CD4-positive, alpha-beta memory T cell (primary cell): ENCODE measurements around the gene GFRA1. TPM values are rescaled to one million over a fixed set of nuclear protein-coding genes. Genes with fewer than 3 reads are reported as not detected.

Source experiments
- CTCF ChIA-PET: fragments of 350-600 bp; sonication (Branson Sonifier 250); formaldehyde crosslinking; loops from one replicate; lab custom pipeline; 2021; ENCODE audit warnings: inconsistent platforms; ENCODE audit not compliant: partially characterized antibody; lab: Charles Lee
- POLR2A ChIA-PET: fragments of 350-600 bp; sonication (Branson Sonifier 250); formaldehyde crosslinking; loops from one replicate; lab custom pipeline; 2021; ENCODE audit not compliant: partially characterized antibody; lab: Charles Lee
- DNase-seq, 5 donors: peaks; one replicate each; pipeline versions ENCODE4 v3.0.0 to v3.0.0-alpha.2; 2020 to 2022; ENCODE audit warnings: mixed read lengths in 1 of 5
- H3K27ac ChIP-seq: one replicate; pipeline ENCODE4 v1.7.0; 2013; ENCODE audit warnings: low read depth, low read length
- H3K27me3 ChIP-seq: 2 replicates; pipeline ENCODE4 v1.7.0; 2013; ENCODE audit warnings: mild to moderate bottlenecking, low read length, moderate library complexity; ENCODE audit not compliant: insufficient read depth
- H3K36me3 ChIP-seq: 2 replicates; pipeline ENCODE4 v1.7.0; 2013; ENCODE audit warnings: mild to moderate bottlenecking, low read length, moderate library complexity; ENCODE audit not compliant: insufficient read depth
- H3K4me1 ChIP-seq: 2 replicates; pipeline ENCODE4 v1.7.0; 2013; ENCODE audit warnings: mild to moderate bottlenecking, low read length, moderate library complexity; ENCODE audit not compliant: insufficient read depth
- H3K4me3 ChIP-seq, 2 donors: one replicate each; pipeline ENCODE4 v1.7.0; 2013; ENCODE audit warnings: low read length in 2 of 2, mild to moderate bottlenecking in 1 of 2
- H3K9me3 ChIP-seq, 2 donors: one replicate each; pipeline ENCODE4 v1.7.0; 2013; ENCODE audit warnings: low read length in 2 of 2, control low read depth in 1 of 2; ENCODE audit not compliant: control insufficient read depth in 1 of 2
- H3K27ac Mint-ChIP-seq, 7 donors: one replicate each; pipeline ENCODE4 v1.8.0; 2020 to 2021; ENCODE audit warnings: mixed read lengths in 7 of 7, mild to moderate bottlenecking in 6 of 7, inconsistent platforms in 3 of 7, moderate library complexity in 3 of 7
- H3K27me3 Mint-ChIP-seq, 2 donors: one replicate each; pipeline ENCODE4 v1.8.0; 2020 to 2021; ENCODE audit warnings: mixed read lengths in 2 of 2
- H3K36me3 Mint-ChIP-seq, 2 donors: one replicate each; pipeline ENCODE4 v1.8.0; 2020 to 2021; ENCODE audit warnings: mixed read lengths in 2 of 2, inconsistent platforms in 1 of 2, mild to moderate bottlenecking in 1 of 2
- H3K4me1 Mint-ChIP-seq, 4 donors: one replicate each; pipeline ENCODE4 v1.8.0; 2020 to 2021; ENCODE audit warnings: mixed read lengths in 4 of 4, mild to moderate bottlenecking in 1 of 4
- H3K4me3 Mint-ChIP-seq, 8 donors: one replicate each; pipeline ENCODE4 v1.8.0; 2020 to 2021; ENCODE audit warnings: mixed read lengths in 8 of 8, mild to moderate bottlenecking in 7 of 8, moderate library complexity in 6 of 8, inconsistent platforms in 3 of 8
- H3K9me3 Mint-ChIP-seq, 8 donors: one replicate each; pipeline ENCODE4 v1.8.0; 2020 to 2021; ENCODE audit warnings: mixed read lengths in 8 of 8, mild to moderate bottlenecking in 5 of 8, inconsistent platforms in 3 of 8, moderate library complexity in 1 of 8
- intact Hi-C: fragments of 100-400 bp; cut with micrococcal nuclease; formaldehyde crosslinking; loops from one replicate; pipeline ENCODE4 v1.15.1; 2023
- polyA plus RNA-seq, 2 donors: library from polyadenylated mRNA; unstranded; fragments of 300-500 nt; fragmentation: Illumina TruSeq; gene quantifications; one replicate each; pipeline ENCODE4 v1.2.3, GENCODE V29; 2021
- total RNA-seq, 2 experiments: library from RNA; stranded (reverse); gene quantifications; one replicate each; pipeline ENCODE4 v1.2.3, GENCODE V29; 2021

GFRA1 gene
- total and polyA plus RNA-seq, 4 experiments from 2014 or later, result not detected

- intact Hi-C loops, result no loop called here
- CTCF ChIA-PET, result no interaction called here
Observed at GRCh38 chr10:116158036-116158435, 115.0 kb downstream of the GFRA1 start.

GRCh38 chr10:116157485-116157884 is 115.5 kb downstream of the GFRA1 start:
- Histone ChIP-seq H3K4me1 (no peaks in the 10 kb centered on the region), H3K27me3 (no peaks in the 10 kb centered on the region), H3K4me3 (no peak overlapping the region), H3K9me3 (no peaks in the 10 kb centered on the region), H3K27ac (no peak overlapping the region), H3K36me3 (no peaks in the 10 kb centered on the region)
- ChIA-PET CTCF (no interaction called here), POLR2A (no interaction called here)
- no peaks in the 10 kb centered on the region for H3K36me3 Mint-ChIP-seq
- no peak overlapping the region for H3K4me3 Mint-ChIP-seq
- H3K4me1 Mint-ChIP-seq, result no peaks in the 10 kb centered on the region
- no peak for DNase-seq
- H3K27ac Mint-ChIP-seq, result no peak overlapping the region
- intact Hi-C loops, result no loop called here
- peaks cover 0 to 4% (median 0%) of the 10 kb centered on the region in 8 donors for H3K9me3 Mint-ChIP-seq
- no peaks in the 10 kb centered on the region for H3K27me3 Mint-ChIP-seq

More at GRCh38 chr10:116158036-116158435, 115.0 kb downstream of the GFRA1 start:
- DNase-seq, result no peak
- Mint-ChIP-seq H3K4me1 (no peaks in the 10 kb centered on the region), H3K4me3 (no peak overlapping the region), H3K36me3 (no peaks in the 10 kb centered on the region), H3K27me3 (no peaks in the 10 kb centered on the region), H3K27ac (no peak overlapping the region), H3K9me3 (peaks cover 0 to 4% (median under 1%) of the 10 kb centered on the region in 8 donors)
- H3K27me3 ChIP-seq, result no peaks in the 10 kb centered on the region
- no peak overlapping the region for H3K4me3 ChIP-seq
- no peak overlapping the region for H3K27ac ChIP-seq
- no peaks in the 10 kb centered on the region for H3K36me3 ChIP-seq
- H3K9me3 ChIP-seq, result no peaks in the 10 kb centered on the region
- POLR2A ChIA-PET, result no interaction called here
- no peaks in the 10 kb centered on the region for H3K4me1 ChIP-seq

GRCh38 chr10:116156819-116157218 is 116.2 kb downstream of the GFRA1 start:
- Mint-ChIP-seq H3K27me3 (no peaks in the 10 kb centered on the region), H3K27ac (no peak overlapping the region), H3K4me3 (no peak overlapping the region), H3K9me3 (peaks cover 0 to 4% (median 0%) of the 10 kb centered on the region in 8 donors), H3K4me1 (no peaks in the 10 kb centered on the region), H3K36me3 (no peaks in the 10 kb centered on the region)
- no peaks in the 10 kb centered on the region for H3K9me3 ChIP-seq
- no peak overlapping the region for H3K4me3 ChIP-seq
- H3K36me3 ChIP-seq, result no peaks in the 10 kb centered on the region
- no peak for DNase-seq
- ChIA-PET POLR2A (no interaction called here), CTCF (no interaction called here)
- H3K27me3 ChIP-seq, result no peaks in the 10 kb centered on the region
- H3K4me1 ChIP-seq, result no peaks in the 10 kb centered on the region
- no peak overlapping the region for H3K27ac ChIP-seq
- intact Hi-C loops, result no loop called here

GRCh38 chr10:116155191-116155590 is 117.8 kb downstream of the GFRA1 start:
- H3K27me3 ChIP-seq, result no peaks in the 10 kb centered on the region
- intact Hi-C loops, result no loop called here
- no peaks in the 10 kb centered on the region for H3K9me3 ChIP-seq

GRCh38 chr10:116154651-116155050 is 118.4 kb downstream of the GFRA1 start:
- Histone ChIP-seq H3K4me1 (no peaks in the 10 kb centered on the region), H3K27me3 (no peaks in the 10 kb centered on the region), H3K27ac (no peak overlapping the region), H3K4me3 (no peak overlapping the region), H3K9me3 (no peaks in the 10 kb centered on the region), H3K36me3 (no peaks in the 10 kb centered on the region)
- CTCF ChIA-PET, result no interaction called here
- Mint-ChIP-seq H3K4me3 (no peak overlapping the region), H3K36me3 (no peaks in the 10 kb centered on the region), H3K9me3 (peaks cover 0 to 4% (median 0%) of the 10 kb centered on the region in 8 donors), H3K27me3 (no peaks in the 10 kb centered on the region), H3K4me1 (no peaks in the 10 kb centered on the region), H3K27ac (no peak overlapping the region)
- intact Hi-C loops, result no loop called here
- DNase-seq, result no peak
- POLR2A ChIA-PET, result no interaction called here

More at GRCh38 chr10:116155191-116155590, 117.8 kb downstream of the GFRA1 start:
- H3K36me3 Mint-ChIP-seq, result no peaks in the 10 kb centered on the region
- H3K27me3 Mint-ChIP-seq, result no peaks in the 10 kb centered on the region
- H3K9me3 Mint-ChIP-seq, result peaks cover 0 to 4% (median 0%) of the 10 kb centered on the region in 8 donors
- no peak for DNase-seq
- CTCF ChIA-PET, result no interaction called here
- H3K4me1 ChIP-seq, result no peaks in the 10 kb centered on the region
- no peak overlapping the region for H3K4me3 ChIP-seq
- H3K4me1 Mint-ChIP-seq, result no peaks in the 10 kb centered on the region
- H3K27ac ChIP-seq, result no peak overlapping the region
- H3K27ac Mint-ChIP-seq, result no peak overlapping the region
- H3K4me3 Mint-ChIP-seq, result no peak overlapping the region
- no peaks in the 10 kb centered on the region for H3K36me3 ChIP-seq
- POLR2A ChIA-PET, result no interaction called here

GRCh38 chr10:116151076-116151475 is 121.9 kb downstream of the GFRA1 start:
- H3K4me3 ChIP-seq, result no peak overlapping the region
- no peak overlapping the region for H3K27ac ChIP-seq
- H3K4me1 ChIP-seq, result no peaks in the 10 kb centered on the region
- DNase-seq, result no peak
- peaks cover 0 to 3% (median 0%) of the 10 kb centered on the region in 4 donors for H3K4me1 Mint-ChIP-seq
- intact Hi-C loops, result no loop called here
- no peaks in the 10 kb centered on the region for H3K9me3 ChIP-seq
- H3K27me3 Mint-ChIP-seq, result no peaks in the 10 kb centered on the region
- no peak overlapping the region for H3K27ac Mint-ChIP-seq
- no peaks in the 10 kb centered on the region for H3K36me3 ChIP-seq
- H3K4me3 Mint-ChIP-seq, result no peak overlapping the region
- H3K9me3 Mint-ChIP-seq, result peaks cover 0 to 3% (median 0%) of the 10 kb centered on the region in 8 donors
- ChIA-PET CTCF (no interaction called here), POLR2A (no interaction called here)
- H3K36me3 Mint-ChIP-seq, result no peaks in the 10 kb centered on the region
- H3K27me3 ChIP-seq, result no peaks in the 10 kb centered on the region

GRCh38 chr10:116150606-116151005 is 122.4 kb downstream of the GFRA1 start:
- H3K27me3 Mint-ChIP-seq, result no peaks in the 10 kb centered on the region
- no peaks in the 10 kb centered on the region for H3K36me3 Mint-ChIP-seq
- no peak for DNase-seq
- no peak overlapping the region for H3K27ac ChIP-seq
- H3K4me1 Mint-ChIP-seq, result peaks cover 0 to 3% (median 0%) of the 10 kb centered on the region in 4 donors
- H3K4me3 ChIP-seq, result no peak overlapping the region
- CTCF ChIA-PET, result no interaction called here
- no peak overlapping the region for H3K27ac Mint-ChIP-seq
- H3K4me3 Mint-ChIP-seq, result no peak overlapping the region
- H3K4me1 ChIP-seq, result no peaks in the 10 kb centered on the region
- peaks cover 0 to 3% (median 0%) of the 10 kb centered on the region in 8 donors for H3K9me3 Mint-ChIP-seq
- POLR2A ChIA-PET, result no interaction called here
- no peaks in the 10 kb centered on the region for H3K27me3 ChIP-seq
- H3K36me3 ChIP-seq, result no peaks in the 10 kb centered on the region
- intact Hi-C loops, result no loop called here
- H3K9me3 ChIP-seq, result no peaks in the 10 kb centered on the region
